HG03432 (cell line): ENCODE measurements around the gene AHI1.
"Not testable (repeated sequence)": the region's sequence is repeated elsewhere in the genome, so short reads cannot be mapped to it uniquely, and the experiment has no call there.

Experiments used
- ATAC-seq: cut with Tn5 transposase; IDR thresholded peaks from one replicate; pipeline ENCODE4 v1.9.1; 2021; ENCODE audit warnings: mild to moderate bottlenecking, moderate library complexity; ENCODE audit not compliant: unreplicated experiment

AHI1 gene

DNA sequence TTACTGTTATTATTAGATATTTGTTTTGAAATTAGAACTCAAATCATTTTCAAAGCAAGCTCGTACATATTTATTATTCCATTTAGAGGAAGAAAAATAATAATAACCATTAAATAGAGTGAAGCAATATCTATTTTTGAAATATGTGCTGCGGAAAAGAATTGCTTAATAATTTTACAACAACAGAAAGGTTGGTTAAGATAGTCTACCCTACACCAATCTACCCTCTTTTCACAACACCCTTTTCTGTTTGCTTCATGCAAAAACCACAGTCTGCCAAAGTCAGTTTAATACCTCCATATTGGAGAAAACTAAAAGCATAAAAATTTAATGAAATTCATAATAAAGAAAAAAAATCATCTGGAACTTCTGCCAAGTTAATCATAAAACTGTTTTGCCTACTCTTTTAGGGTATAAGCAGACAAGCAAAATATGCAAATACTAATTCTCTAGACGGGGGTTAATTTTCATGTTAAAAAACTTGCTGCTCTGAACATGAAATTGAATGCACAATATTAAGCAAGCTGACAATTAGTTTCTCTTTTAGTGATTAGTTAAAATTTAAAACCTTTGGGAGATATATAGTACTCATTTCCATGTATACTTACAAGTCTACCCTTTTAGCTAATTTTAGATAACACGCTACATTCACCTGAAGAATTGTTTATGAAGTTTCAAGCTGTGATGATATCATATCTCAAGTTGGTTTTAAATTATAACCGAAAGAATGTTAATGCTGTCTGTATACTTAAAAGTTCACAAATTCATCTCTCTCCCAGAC is 100.2 kb downstream of the AHI1 start:
- no peak for ATAC-seq

DNA sequence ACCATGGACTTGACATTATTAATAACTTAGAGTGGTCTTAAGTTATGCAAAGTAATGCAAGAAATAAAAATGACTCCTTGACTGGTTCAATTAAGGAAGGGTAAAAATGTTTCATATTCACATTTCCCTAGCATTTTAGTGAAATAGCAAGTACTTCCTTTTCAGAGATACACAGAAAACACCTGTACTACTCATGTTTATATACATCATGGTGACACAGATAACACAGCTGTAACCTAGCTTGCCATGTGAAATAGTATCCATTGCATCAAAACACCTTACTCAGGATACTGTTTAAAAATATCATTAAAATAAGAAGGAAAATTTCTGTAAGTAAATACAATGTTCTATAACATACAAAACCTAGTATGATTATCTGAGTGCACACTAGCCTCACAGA is 102.4 kb downstream of the AHI1 start:
- ATAC-seq: no peak

DNA sequence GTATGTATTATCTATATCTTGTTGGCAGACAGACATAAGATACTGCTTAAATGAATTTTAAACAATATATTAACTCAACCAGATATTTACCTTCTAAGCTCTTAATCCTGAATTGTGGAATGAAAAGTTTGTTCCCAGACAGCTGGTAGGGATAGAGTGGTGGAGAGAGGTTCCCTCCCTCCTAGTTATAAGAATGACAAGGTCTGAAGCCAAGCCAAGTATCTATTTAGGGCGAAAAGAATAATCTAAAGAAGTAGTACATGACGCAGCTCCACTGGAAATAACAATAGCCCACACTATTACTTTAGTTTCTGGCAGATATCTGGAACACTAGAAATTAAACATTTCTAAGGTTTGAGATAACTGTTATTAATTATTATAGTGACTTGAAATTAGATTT is 104.3 kb downstream of the AHI1 start:
- ATAC-seq: no peak

DNA sequence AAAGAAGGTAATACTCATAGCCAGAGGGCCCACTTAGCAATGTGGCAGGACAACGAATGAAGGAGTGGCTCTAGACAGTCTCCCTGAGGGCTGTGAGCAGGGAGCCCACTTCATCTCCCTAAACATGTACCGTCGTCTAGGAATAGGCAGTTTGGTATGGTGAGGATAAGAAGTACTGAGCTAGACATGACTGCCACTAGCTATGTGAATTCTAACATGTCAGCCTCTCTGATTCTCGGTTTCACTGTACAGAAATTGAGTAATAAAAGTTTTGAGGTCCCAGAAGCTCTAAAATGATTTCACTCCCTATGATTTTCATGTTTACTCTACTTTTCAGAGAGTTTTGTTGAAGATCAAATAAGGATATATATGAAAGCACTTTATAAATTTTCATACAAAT is 107.1 kb downstream of the AHI1 start:
- ATAC-seq: no peak

DNA sequence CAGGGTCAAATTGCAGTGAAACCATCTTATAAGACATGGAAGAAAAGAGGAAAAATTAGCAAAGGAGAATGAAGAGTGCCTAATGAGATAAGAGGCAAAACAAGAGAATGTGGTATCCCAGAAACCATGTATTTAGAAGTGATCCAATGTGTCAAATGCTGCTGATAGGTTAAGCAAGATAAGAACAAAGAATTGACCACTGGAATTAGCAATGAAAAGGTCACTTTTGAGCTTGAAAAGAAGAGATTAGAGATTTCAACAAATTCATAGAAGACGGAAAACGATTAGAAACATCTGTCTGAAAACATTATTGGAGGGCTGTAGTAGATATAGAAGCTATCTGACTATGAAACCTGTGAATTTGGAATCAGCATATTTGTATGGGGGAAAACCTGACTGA is 112.2 kb downstream of the AHI1 start:
- no peak for ATAC-seq

DNA sequence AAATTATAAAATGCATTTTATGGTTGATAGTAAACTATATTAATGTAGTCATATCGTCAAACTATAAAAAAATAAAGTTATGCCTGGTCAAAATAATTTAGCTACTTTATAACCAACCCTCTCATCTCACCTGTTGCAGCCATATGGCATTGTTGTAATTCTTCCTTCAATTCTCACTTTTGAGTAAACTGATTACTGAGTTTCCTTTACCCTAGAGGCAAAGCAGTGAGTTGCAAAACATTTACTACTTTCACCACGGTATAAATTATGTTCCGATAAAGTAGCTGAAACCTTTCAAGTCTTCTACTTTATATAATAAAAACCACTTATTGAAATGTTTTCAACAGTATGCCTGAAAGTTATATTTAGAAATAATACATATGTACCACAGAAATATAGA is 113.8 kb downstream of the AHI1 start:
- ATAC-seq: no peak

DNA sequence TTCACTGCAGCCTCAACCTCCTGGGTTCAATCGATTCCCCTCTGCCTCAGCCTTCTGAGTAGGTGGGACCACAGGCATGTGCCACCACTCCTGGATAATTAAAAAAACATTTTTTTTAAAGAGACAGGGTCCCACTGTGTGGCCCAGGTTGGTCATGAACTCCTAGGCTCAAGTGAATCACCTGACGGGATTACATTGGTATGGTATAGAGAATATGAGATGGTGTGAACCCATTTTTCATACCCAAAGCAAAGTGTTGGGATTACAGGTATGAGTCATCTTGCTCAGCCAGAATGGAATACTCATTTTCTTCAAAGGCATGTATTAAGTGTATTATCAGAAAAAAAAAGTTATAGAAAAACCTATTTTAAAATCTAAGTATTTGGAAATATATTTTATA is 114.2 kb downstream of the AHI1 start:
- ATAC-seq: no peak

DNA sequence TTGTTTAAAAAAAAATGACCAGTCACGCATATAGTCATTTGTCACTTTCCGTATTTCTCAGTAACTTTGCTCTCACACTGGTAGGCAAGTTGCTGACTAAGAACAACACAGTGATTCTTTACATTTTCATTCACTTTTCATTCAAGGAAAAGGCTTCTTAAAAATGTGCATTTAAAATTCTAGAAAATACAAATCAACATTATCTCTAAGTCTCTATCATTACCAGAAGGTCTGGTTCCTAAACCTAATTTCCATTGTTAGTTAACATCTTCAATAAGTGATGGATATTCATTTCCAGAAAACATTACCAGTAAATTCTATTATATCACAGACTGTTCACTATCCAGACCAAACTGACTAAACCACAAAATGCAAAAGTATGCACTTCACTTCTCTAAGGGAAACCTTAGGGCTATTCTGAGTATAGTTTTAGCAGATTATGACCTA is 115.3 kb downstream of the AHI1 start:
- ATAC-seq: peak; percentile 95

DNA sequence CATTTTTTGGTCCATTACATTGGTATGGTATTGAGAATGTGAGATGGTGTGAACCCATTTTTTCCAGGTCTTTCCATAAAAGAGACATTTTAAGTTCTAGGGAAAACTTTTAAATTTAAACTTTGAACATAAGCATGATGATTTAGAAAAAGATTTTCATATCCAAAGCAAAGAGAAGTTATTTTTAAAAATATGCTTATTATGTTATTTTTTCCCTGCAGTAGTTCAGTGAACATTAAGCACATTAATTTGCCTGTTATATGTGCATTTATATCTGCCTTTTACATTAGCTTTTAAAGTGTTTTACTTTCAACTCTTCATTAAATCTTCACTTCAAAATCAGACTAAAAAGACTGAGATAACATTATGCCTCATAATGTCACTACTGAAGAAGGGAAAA is 116.7 kb downstream of the AHI1 start:
- no peak for ATAC-seq

DNA sequence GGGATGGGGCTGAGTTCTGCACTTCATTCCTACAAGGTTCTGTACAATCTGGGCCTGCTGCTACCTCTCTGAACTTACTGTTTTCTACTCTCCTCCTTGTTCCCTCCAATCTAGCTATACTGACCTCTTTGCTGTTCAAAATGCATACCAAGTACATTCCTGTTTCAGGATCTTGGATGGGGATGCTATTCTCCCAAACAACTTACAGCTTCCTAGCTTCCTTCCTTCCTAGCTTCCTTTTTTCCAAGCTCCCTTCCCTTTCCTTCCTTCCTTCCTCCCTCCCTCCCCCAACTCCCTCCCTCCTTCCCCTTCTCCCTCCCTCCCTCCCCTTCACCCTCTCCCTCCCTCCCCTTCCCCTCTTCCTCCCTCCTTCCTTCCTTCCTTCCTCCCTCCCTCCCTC is 117.9 kb downstream of the AHI1 start:
- ATAC-seq: no peak

DNA sequence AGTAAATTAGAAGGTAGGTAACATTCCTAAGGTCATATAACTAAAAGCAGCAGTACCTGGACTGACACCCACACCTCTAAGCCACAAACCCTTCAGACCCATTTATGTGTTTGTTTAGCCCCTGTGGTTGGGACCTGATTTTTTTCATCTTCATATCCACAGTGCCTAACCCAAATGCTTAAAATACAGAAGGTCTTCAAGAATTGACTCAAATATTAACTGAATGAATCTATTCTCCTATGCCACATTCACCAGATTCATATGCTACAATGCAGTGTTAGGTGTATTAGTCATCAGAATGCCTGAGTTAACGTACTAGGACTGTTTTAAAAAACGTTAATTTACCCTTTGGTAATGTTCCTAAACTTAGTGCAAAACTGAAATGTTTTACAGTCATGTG is 124.8 kb downstream of the AHI1 start:
- ATAC-seq: peak; percentile 51

DNA sequence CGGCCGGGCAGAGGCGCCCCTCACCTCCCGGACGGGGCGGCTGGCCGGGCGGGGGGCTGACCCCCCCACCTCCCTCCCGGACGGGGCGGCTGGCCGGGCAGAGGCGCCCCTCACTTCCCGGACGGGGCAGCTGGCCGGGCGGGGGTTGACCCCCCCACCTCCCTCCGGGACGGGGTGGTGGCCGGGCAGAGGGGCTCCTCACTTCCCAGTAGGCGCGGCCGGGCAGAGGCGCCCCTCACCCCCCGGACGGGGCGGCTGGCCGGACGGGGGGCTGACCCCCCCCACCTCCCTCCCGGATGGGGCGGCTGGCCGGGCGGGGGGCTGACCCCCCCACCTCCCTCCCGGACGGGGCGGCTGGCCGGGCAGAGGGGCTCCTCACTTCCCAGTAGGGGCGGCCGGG is 133.9 kb downstream of the AHI1 start:
- ATAC-seq: not testable (repeated sequence)

DNA sequence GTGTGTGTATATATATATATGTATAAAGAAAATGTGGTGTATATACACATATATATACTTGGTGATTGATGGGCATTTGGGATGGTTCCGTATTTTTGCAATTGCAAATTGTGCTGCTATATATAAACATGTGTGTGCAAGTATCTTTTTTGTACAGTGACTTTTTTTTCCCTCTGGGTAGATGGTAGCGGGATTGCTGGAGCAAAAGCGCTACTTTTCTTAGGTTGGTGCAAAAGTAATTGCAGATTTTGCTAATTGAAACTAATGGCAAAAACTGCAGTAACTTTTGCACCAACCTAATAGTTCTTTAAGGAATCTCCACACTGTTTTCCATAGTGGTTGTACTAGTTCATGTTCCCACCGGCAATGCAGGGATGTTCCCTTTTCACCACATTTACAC is 135.4 kb downstream of the AHI1 start:
- ATAC-seq: no peak

DNA sequence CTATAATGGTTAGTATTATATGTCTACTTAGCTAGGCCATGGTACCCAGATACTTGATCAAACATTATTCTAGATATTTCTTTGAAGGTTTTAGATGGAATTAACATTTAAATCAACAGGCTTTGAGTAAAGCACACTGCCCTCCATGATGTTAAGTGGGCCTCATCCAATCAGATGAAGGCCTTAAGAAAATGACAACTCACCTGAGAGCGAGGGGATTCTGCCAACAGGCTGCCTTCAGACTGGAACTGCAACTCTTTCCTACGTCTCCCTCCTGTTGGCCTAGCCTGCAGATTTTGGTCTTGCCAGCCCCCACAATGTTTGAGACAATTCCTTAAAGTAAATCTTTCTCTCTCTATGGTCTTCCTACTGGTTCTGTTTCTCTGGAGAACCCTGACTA is 137.3 kb downstream of the AHI1 start:
- no peak for ATAC-seq

DNA sequence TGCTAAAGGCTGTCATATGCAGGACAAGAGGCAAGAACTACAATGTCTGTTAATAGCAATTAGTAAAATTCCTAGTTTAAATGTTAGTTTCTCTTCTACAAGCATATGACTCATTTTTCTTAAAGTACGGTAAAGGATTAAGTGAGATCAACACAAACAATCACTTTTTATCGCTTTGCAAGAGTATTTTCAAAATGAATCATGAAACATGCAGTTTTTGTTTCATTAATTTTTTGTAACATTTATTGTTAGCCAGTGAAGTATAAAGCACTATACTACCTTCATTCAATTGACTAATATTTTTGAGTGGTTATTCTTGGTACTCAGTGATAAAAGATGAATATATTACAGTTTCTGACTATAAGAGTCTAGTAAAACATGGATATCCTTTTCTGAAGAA is 138.6 kb downstream of the AHI1 start:
- ATAC-seq: no peak

DNA sequence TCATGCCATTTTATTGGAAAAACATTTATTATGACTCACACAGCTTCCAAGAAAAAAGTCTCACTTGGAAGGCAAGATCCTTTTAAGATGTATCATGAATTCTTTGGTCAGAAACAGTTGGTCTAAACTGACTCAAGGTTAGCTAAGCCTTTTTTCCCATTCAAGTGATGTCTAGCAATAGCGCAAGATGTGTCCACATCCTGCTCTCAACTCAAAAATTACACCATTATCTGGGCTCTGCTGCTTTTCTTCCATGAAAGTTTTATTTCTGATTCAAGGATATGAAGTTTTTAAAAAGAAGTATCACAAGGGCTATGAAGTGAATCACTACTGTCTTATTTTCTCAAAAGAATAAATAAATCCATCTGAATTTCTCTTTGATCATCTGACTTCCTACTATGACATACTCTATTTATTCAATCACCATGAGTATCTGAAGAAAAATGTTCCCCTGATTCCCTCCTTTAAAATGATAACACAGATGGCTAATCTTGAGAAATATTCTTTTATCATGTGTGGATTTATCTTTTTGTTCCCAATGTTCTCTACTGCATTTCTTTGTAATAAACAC is 139.2 kb downstream of the AHI1 start:
- no peak for ATAC-seq

DNA sequence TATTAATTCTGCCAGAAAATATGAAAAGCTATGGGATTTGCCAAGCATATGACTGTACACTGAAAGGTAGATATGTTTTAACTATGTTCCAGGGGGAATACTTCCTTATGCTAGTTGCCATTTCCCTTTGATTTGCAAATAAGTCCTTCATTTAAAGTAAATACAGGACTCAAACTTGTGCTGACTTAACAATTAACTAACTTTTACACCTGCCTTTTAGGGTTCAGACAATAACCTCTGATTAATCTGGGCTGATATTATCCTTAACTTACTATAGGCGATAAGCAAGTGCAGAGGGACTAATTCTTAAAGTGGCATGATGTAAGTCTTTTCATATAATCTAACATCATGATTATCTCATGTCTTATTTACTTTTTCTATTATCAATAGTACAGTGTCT is 143.1 kb downstream of the AHI1 start:
- ATAC-seq: no peak

DNA sequence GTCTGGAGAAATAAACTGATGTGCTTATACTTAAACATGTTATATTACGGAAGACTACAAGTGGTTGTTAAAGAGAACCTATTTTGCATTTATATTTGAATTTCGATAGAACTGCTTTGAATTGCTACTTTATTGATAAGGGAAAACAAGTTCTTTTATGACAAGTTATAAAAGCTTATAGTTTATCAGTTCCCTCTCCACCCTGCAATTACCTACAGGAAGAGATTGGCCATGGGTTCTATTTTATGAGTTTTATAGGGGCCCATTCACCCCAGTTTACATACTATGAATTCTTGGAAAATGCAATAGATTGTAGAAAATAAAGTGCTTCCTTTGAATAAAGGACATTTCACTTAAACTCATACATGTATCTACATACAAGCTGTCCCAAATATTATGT is 144.4 kb downstream of the AHI1 start:
- ATAC-seq: no peak

DNA sequence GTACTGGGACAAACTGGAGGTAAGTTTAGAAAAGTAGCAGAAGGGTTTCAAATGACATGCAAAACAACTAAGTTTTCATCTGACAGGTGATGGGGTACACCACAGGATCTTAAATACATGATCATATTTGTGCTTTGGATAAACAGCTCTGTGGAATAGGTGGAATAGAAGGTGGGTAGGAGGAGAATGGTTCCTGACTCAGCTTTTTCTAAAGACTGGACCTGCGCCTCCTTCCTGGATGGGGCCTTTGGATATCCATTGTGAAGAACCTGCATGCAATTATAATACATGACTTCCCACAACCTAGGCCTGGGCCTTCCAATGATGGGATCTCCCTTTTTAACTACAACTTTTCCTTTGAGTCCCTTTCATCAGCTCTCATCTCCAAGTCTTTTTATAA is 145.9 kb downstream of the AHI1 start:
- no peak for ATAC-seq

DNA sequence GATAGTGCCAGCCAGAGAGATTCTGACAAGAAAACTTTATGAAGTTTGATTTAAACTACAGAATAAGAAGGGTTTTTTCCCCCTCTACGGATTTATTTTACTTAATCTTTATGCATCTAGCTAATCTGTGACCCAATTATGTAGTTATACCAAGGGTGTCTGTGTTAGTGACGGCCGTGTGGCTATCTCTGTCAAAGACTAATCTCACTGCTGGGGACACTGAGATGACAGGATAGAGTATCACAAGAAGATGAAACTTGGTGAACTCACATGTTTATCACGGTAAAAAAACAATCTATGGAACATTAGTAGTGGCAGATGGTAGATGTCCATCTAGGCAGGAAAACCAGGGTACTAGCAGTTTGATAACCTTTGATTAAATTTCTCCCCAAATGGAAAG is 149.7 kb downstream of the AHI1 start:
- ATAC-seq: no peak

DNA sequence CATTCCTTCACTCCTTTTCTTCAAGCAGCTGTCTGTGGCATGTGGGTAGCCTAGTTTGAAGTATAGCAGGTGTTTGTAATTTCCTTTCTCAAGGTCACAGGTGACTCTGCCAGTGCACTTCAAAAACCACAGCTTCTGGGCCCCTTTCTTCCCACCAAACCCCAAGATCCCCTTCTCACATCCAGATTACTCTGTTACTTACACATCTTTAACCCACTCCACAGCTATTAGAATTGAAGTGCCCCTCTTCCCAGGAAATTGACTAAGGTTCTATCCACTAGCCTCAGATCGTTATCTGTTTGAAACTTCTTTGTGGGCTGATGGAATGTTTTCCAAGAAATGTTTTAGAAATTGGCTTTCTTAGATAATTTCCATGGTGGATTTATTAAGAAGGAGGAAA is 150.8 kb downstream of the AHI1 start:
- ATAC-seq: no peak

DNA sequence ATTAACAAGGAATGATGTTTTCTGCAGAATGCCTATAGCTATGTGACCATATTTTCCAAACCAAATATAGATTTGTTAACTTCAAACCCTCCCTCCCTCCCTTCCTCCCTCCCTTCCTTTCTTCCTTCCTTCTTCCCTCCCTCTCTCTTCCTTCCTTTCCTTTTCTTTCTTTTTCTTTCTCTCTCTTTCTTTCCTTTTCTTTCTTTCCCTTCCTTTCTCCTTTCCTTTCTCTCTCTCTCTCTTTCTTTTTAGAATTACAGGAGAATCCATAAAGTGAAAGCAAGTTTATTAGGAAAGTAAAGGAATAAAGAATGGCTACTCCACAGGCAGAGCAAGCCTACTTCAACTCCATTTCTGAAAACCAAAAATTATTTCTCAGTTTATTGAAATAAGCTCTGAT is 153.0 kb downstream of the AHI1 start:
- ATAC-seq: no peak

DNA sequence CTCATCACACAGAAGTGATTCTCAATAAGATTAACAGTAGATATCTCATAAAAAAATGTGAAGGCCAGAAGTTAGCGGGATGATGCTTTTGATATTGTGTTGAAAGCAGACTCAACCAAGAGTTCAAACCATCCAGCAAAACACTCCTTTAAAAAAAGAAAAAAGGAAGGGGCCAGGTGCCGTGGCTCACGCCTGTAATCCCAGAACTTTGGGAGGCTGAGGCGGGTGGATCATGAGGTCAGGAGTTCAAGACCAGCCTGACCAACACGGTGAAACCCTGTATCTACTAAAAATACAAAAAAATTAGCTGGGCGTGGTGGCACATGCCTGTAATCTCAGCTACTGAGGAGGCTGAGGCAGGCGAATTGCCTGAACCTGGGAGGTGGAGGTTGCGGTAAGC is 157.6 kb downstream of the AHI1 start:
- ATAC-seq: not testable (repeated sequence)
